GM12864 (cell line): Measurements from ENCODE around the gene KRTAP1-1.
"Not testable (repeated sequence)": the region's sequence is repeated elsewhere in the genome, so short reads cannot be mapped to it uniquely, and the experiment has no call there.

Experiments
- DNase-seq: peaks from one replicate; pipeline ENCODE4 v3.0.0-alpha.2; 2011; ENCODE audit warnings: low read depth
- H3K4me3 ChIP-seq: 2 replicates; pipeline ENCODE4 v1.5.1; 2011; ENCODE audit warnings: mild to moderate bottlenecking, low read depth, low read length, control low read depth
- TF ChIP-seq, protein P1 (sequence below): IDR thresholded peaks from 2 replicates; pipeline ENCODE4 v1.5.1; 2011; ENCODE audit warnings: low read depth, mild to moderate bottlenecking, moderate library complexity, low read length, control low read depth, inconsistent platforms; ENCODE audit errors: missing control alignments

KRTAP1-1 gene

DNA sequence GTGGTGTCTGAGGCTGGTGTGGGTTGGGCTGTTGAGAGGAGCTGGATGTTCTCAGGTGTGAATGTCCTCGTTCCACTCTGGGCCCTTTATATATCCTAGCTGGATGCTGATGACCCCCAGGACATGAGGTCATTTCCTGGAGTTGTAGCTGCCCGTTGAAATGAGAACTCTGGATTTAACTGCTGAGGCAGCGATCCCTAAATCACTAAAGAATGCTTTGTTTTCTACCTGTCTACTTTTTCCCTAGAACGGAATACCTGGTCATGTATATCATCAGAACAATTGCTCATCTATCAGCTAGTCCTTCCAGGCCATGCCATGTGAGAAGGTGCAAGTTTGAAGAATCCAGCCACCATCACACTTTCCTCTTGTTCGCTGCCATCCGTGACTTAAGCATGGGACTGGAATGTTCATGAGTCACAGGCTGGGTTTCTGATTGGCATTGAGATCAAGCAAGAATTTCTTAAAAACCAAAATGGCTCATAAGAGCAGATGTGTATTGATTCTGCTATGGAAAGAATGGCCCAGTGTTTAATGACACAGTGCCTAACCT lies 18.9 kb upstream of the KRTAP1-1 start, which contains the start of gene KRTAP2-3:
Gene KRTAP2-3 (minus strand): TSS at position 63 of the 553 bp plus-strand sequence. CDS start 64 bp downstream, outside the sequence.
- TF ChIP-seq, protein P1, sequence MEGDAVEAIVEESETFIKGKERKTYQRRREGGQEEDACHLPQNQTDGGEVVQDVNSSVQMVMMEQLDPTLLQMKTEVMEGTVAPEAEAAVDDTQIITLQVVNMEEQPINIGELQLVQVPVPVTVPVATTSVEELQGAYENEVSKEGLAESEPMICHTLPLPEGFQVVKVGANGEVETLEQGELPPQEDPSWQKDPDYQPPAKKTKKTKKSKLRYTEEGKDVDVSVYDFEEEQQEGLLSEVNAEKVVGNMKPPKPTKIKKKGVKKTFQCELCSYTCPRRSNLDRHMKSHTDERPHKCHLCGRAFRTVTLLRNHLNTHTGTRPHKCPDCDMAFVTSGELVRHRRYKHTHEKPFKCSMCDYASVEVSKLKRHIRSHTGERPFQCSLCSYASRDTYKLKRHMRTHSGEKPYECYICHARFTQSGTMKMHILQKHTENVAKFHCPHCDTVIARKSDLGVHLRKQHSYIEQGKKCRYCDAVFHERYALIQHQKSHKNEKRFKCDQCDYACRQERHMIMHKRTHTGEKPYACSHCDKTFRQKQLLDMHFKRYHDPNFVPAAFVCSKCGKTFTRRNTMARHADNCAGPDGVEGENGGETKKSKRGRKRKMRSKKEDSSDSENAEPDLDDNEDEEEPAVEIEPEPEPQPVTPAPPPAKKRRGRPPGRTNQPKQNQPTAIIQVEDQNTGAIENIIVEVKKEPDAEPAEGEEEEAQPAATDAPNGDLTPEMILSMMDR = no peak
- H3K4me3 ChIP-seq = no peak within 1 kb of the TSS
- no peak for DNase-seq

DNA sequence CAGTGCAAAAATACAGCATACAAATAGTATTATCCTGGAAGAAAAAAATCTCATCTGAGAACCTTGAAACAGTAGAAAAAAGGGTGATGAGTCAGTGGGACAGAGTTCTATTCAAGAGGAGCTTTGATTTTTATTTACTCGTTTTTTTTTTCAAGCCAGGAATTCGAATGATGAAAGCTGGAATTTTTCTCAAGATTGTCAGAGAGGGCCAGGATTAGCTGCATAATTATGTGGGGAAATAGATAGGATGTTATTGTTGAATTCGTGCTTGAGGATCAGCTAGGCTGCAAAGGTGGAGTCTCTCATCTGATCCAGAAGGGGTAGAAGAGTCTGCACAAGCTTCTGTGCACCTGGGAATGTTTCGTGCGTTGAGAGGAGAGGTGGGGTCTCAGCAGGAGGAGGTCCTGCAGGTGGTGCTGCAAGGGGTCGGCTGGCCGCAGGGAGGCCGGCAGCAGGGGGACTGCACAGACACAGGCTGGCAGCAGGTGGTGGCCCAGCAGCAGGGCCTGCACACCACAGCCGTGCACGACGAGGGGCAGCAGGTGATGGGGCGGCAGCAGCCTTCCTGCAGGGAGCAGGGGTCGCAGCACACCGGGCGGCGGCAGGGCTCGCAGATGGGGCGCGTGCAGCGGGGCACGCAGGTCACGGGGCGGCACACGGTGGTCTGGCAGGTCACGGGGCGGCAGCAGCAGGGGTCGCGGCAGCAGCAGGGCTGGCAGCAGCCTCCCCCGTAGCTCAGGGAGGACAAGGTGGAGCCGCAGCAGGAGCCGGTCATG lies 18.2 kb upstream of the KRTAP1-1 start:
- not testable (repeated sequence) for H3K4me3 ChIP-seq, DNase-seq

DNA sequence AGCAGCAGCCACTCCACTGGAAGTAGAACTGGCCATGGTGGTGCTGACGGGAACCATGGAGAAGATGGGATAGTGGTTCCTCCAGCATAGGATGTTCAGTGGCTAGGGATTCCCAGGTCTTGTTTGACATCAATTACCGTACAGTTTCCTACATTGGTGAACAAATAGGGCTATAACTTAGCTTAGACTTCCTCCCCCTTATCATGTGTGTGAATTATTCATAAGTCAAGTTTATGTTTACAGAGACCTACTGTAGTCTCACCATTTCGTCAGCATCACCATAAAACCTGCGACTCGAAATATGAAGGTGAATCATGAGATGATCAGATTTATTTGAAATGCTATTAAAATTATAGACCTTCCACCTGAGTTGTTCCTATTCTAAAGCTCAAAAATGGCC lies 17.5 kb upstream of the KRTAP1-1 start:
- no peak overlapping the region for H3K4me3 ChIP-seq
- no peak for DNase-seq
- TF ChIP-seq, protein P1 = no peak

DNA sequence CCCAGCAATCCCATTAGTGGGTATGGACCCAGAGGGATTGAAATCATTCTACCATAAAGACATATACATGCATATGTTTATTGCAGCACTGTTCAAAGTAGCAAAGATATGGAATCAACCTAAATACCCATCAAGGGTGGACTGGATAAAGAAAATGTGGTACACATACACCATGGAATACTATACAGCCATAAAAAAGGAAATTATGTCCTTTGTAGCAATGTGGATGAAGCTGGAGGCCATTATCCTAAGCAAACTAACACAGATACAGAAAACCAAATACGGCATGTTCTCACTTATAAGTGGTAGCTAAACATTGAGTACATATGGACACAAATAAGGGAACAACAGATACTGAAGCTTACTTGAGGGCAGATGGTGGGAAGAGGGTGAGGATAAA lies 16.3 kb upstream of the KRTAP1-1 start:
- TF ChIP-seq, protein P1 = no peak
- H3K4me3 ChIP-seq = no peak overlapping the region
- DNase-seq = no peak

DNA sequence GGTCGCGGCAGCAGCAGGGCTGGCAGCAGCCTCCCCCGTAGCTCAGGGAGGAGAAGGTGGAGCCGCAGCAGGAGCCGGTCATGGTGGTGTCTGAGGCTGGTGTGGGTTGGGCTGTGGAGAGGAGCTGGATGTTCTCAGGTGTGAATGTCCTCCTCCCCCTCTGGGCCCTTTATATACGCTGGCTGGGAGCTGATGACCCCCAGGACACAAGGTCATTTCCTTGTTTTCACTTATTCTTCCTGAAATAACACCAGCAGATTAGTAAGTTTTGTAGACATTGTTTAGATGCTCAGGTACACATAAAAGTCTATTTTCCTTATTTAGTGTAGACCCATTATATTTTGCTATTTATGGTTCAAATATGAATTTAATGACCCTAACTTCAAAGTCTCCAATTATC lies 13.9 kb upstream of the KRTAP1-1 start, which contains the start of gene KRTAP2-2:
Gene KRTAP2-2 (minus strand): TSS at position 101 of the 400 bp plus-strand sequence. CDS start 19 bp downstream, at position 82.
- DNase-seq, H3K4me3 ChIP-seq: not testable (repeated sequence)

DNA sequence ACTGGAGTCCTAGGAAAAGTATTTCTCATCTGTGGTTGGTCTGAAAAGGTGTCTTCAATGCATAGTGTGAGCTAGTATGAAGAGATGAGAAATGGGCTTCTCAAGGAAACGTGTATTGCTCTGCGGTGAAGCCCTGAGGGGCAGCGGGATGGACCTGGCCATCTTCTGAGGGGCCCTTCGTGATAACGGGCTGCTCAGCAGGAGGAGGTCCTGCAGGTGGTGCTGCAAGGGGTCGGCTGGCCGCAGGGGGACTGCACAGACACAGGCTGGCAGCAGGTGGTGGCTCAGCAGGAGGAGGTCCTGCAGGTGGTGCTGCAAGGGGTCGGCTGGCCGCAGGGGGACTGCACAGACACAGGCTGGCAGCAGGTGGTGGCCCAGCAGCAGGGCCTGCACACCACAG lies 13.3 kb upstream of the KRTAP1-1 start:
- DNase-seq, H3K4me3 ChIP-seq: not testable (repeated sequence)

DNA sequence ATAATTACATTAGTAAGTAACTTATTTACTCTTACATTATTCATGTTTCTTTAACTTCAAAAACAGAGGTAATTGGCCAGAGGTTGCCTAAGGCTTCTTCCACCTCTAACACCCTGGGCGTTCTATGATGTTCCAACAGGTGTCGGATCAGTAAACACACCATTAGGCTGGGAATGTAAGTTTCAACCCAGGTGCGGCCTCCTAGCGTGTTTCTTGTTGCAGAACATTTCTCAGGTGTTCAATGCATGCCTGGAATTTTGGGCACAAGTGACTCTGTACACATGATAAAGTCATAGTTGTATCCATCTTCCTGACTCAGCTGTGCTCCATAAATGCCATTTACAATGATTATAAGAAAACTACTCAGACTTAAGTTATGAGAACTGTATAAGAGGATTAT lies 12.8 kb upstream of the KRTAP1-1 start:
- no peak for DNase-seq
- TF ChIP-seq, protein P1 = no peak

DNA sequence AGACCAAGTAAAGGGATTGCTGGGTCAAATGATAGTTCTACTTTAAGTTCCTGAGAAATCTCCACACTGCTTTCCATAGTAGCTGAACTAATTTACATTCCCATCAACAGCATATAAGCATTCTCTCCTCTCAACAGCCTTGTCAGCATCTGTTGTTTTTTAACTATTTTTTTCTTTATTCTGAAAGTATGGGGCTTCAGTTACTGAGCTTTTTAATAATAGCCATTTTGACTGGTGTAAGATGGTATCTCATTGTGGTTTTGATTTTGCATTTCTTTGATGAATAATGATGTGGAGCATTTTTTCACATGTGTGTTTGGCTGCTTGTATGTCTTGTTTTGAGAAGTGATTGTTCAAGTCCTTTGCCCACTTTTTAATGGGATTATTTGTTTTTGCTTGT lies 11.3 kb upstream of the KRTAP1-1 start:
- DNase-seq = no peak
- no peak overlapping the region for H3K4me3 ChIP-seq
- TF ChIP-seq, protein P1 = no peak

More for the DNA sequence above, 12.8 kb upstream of the KRTAP1-1 start:
- H3K4me3 ChIP-seq = no peak overlapping the region
